GM12872 (cell line): ENCODE data around the gene CRYZL1.

Experiments used
- CTCF ChIP-seq: IDR thresholded peaks from 3 replicates; pipeline ENCODE4 v1.5.1; 2011; ENCODE audit warnings: low read depth, mild to moderate bottlenecking, low read length, moderate library complexity; ENCODE audit not compliant: insufficient read depth

The CRYZL1 gene

GRCh38 chr21:33642896-33643657, 1.5 kb upstream of the CRYZL1 start:
- TF ChIP-seq CTCF: no peak

GRCh38 chr21:33642027-33642895, 720 bp upstream of the CRYZL1 start, which contains the start of gene ITSN1:
TSS of gene ITSN1 (plus strand) at chr21:33642501. CDS start at chr21:33718829, 76,328 bp downstream.
- no peak for TF ChIP-seq CTCF

GRCh38 chr21:33640697-33641351, 717 bp downstream of the CRYZL1 start:
- TF ChIP-seq CTCF: no peak

- no peak for TF ChIP-seq CTCF
Observed at GRCh38 chr21:33634254-33634653, 7.3 kb downstream of the CRYZL1 start.

- TF ChIP-seq CTCF: no peak
Observed at GRCh38 chr21:33622253-33622652, 19.3 kb downstream of the CRYZL1 start.

- no peak for TF ChIP-seq CTCF
Observed at GRCh38 chr21:33619726-33620125, 21.8 kb downstream of the CRYZL1 start.

GRCh38 chr21:33618407-33618806, 23.1 kb downstream of the CRYZL1 start:
- no peak for TF ChIP-seq CTCF
